SU-DHL-6 (cell line): Measurements from ENCODE around the gene PGAP3.

Experiments used
- H2AFZ ChIP-seq: fragments of 200-600 bp; sonication (generic); 2 replicates; pipeline ENCODE4 v1.6.1; 2014; ENCODE audit warnings: low read depth, mild to moderate bottlenecking, moderate library complexity, mixed read lengths, antibody characterized with exemption, low read length; ENCODE audit not compliant: severe bottlenecking
- H3F3A ChIP-seq: fragments of 200-600 bp; shearing (Covaris generic); 2 replicates; pipeline ENCODE4 v1.6.0; 2016; ENCODE audit warnings: antibody characterized with exemption, mild to moderate bottlenecking; ENCODE audit not compliant: insufficient read depth
- H3K27ac ChIP-seq: fragments of 200-600 bp; sonication (generic); 2 replicates; pipeline ENCODE4 v1.5.1; 2016; ENCODE audit warnings: low read depth, mild to moderate bottlenecking, low read length, moderate library complexity, mixed read lengths
- H3K27me3 ChIP-seq: fragments of 200-600 bp; sonication (generic), shearing (Covaris generic); 2 replicates; pipeline ENCODE4 v1.6.0; 2014; ENCODE audit warnings: mild to moderate bottlenecking, low read length
- H3K36me3 ChIP-seq: fragments of 200-600 bp; sonication (generic); 2 replicates; pipeline ENCODE4 v1.6.1; 2014; ENCODE audit warnings: mild to moderate bottlenecking, low read length, mixed read lengths
- H3K4me2 ChIP-seq: fragments of 300-600, 200-600 bp; shearing (Covaris generic), sonication (generic); 2 replicates; pipeline ENCODE4 v1.6.0; 2014; ENCODE audit warnings: low read length, low read depth, mild to moderate bottlenecking; ENCODE audit not compliant: poor library complexity, severe bottlenecking
- H3K4me3 ChIP-seq: fragments of 200-600 bp; sonication (generic); 2 replicates; pipeline ENCODE4 v1.5.1; 2014; ENCODE audit warnings: antibody characterized with exemption, low read length, mild to moderate bottlenecking, mixed read lengths; ENCODE audit not compliant: insufficient read depth, poor library complexity, severe bottlenecking
- H3K79me2 ChIP-seq: fragments of 200-600 bp; sonication (generic); 2 replicates; pipeline ENCODE4 v1.6.1; 2014; ENCODE audit warnings: mild to moderate bottlenecking, low read length, moderate library complexity; ENCODE audit not compliant: insufficient read depth
- H3K9ac ChIP-seq: fragments of 200-600 bp; sonication (generic); 2 replicates; pipeline ENCODE4 v1.7.0; 2014; ENCODE audit warnings: mild to moderate bottlenecking, low read length
- H3K9me2 ChIP-seq: fragments of 200-600 bp; sonication (generic); replicated peaks from 2 replicates; pipeline ENCODE4 v1.6.1; 2014; ENCODE audit warnings: low read length; ENCODE audit not compliant: insufficient read depth
- H3K9me3 ChIP-seq: fragments of 200-600 bp; sonication (generic); 2 replicates; pipeline ENCODE4 v1.6.1; 2014; ENCODE audit warnings: low read length, mixed read lengths; ENCODE audit not compliant: insufficient read depth
- H4K20me1 ChIP-seq: fragments of 200-600 bp; sonication (generic); 2 replicates; pipeline ENCODE4 v1.6.1; 2014; ENCODE audit warnings: low read depth, mild to moderate bottlenecking, antibody characterized with exemption, low read length, moderate library complexity, mixed read lengths
- CTCF ChIP-seq: fragments of 200-600 bp; sonication (generic); IDR thresholded peaks from one replicate; pipeline ENCODE4 v1.5.1; 2017; ENCODE audit warnings: antibody characterized with exemption, mild to moderate bottlenecking, low read length, moderate library complexity; ENCODE audit not compliant: insufficient read depth, poor library complexity, severe bottlenecking
- EZH2phosphoT487 ChIP-seq: fragments of 200-600 bp; sonication (generic), shearing (Covaris generic); conservative IDR thresholded peaks from 2 replicates; pipeline ENCODE4 v1.6.1; 2018; ENCODE audit warnings: mild to moderate bottlenecking, antibody characterized with exemption, low read length, moderate library complexity, mixed read lengths

Gene PGAP3

GRCh38 chr17:39688475-39688835, 598 bp upstream of the PGAP3 start:
- Histone ChIP-seq H3K27ac (peak overlapping the region; percentile 90), H3K9ac (peak overlapping the region; percentile 65), H3K9me2 (no peaks in the 10 kb centered on the region), H3K27me3 (no peaks in the 10 kb centered on the region), H3K4me3 (peak overlapping the region; percentile 76), H3K36me3 (no peaks in the 10 kb centered on the region), H3K4me2 (peak overlapping the region; percentile 95), H3F3A (peaks cover 11% of the 10 kb centered on the region; the same call in 1 of the 2 replicates), H4K20me1 (no peaks in the 10 kb centered on the region), H3K9me3 (no peaks in the 10 kb centered on the region), H3K79me2 (no peaks in the 10 kb centered on the region), H2AFZ (peak overlapping the region; percentile 77)
- TF ChIP-seq CTCF: no peak
- no peak for TF ChIP-seq EZH2phosphoT487

GRCh38 chr17:39687101-39687545, 734 bp downstream of the PGAP3 start:
- Histone ChIP-seq H3K36me3 (no peaks in the 10 kb centered on the region), H4K20me1 (no peaks in the 10 kb centered on the region), H3K27ac (peak overlapping the region; percentile 90), H3K79me2 (no peaks in the 10 kb centered on the region), H3K9me3 (no peaks in the 10 kb centered on the region), H3K4me3 (peak overlapping the region; percentile 76), H3K9me2 (no peaks in the 10 kb centered on the region), H3K4me2 (peak overlapping the region; percentile 95), H2AFZ (peak overlapping the region; percentile 77), H3K27me3 (no peaks in the 10 kb centered on the region), H3K9ac (peak overlapping the region; percentile 65), H3F3A (peaks cover 11% of the 10 kb centered on the region; the same call in 1 of the 2 replicates)
- no peak for TF ChIP-seq CTCF
- TF ChIP-seq EZH2phosphoT487: no peak

- Histone ChIP-seq H4K20me1 (no peaks in the 10 kb centered on the region), H3K9me3 (no peaks in the 10 kb centered on the region), H2AFZ (no peak overlapping the region), H3K4me3 (no peak overlapping the region), H3K4me2 (no peak overlapping the region), H3K36me3 (no peaks in the 10 kb centered on the region), H3K27ac (no peak overlapping the region), H3K79me2 (no peaks in the 10 kb centered on the region), H3K27me3 (no peaks in the 10 kb centered on the region), H3K9ac (no peak overlapping the region), H3K9me2 (no peaks in the 10 kb centered on the region), H3F3A (peaks cover 11% of the 10 kb centered on the region; the same call in 1 of the 2 replicates)
- no peak for TF ChIP-seq CTCF
- no peak for TF ChIP-seq EZH2phosphoT487
Observed at GRCh38 chr17:39684369-39685192, 3.3 kb downstream of the PGAP3 start.
